ENCODE data around the gene BICDL1.

The BICDL1 gene

GRCh38 chr12:120118321-120119061 is 129.5 kb downstream of the BICDL1 start:
- H3K27ac ChIP-seq (ENCODE audit: insufficient read depth, low read length, poor library complexity, severe bottlenecking): no peak overlapping the region
- no peak overlapping the region for H3K4me3 ChIP-seq (ENCODE audit: insufficient read depth, low read depth, low read length, poor library complexity, severe bottlenecking)
- H3K36me3 ChIP-seq (ENCODE audit: control insufficient read depth, insufficient read depth, low read length): no peaks in the 10 kb centered on the region
- H3K4me1 ChIP-seq (ENCODE audit: control insufficient read depth, insufficient read depth, low read length, poor library complexity, severe bottlenecking): peaks cover 58% of the 10 kb centered on the region
- DNase-seq: no peak
- H3K27me3 ChIP-seq (replicated peaks; ENCODE audit: control insufficient read depth, insufficient read depth, low read length, poor library complexity, severe bottlenecking): no peaks in the 10 kb centered on the region
- no peaks in the 10 kb centered on the region for H3K9me3 ChIP-seq (ENCODE audit: control insufficient read depth, low read length)

- no peak for DNase-seq
- Histone ChIP-seq H3K27me3 (replicated peaks; ENCODE audit: control insufficient read depth, insufficient read depth, low read length, poor library complexity, severe bottlenecking) (no peaks in the 10 kb centered on the region), H3K4me1 (ENCODE audit: control insufficient read depth, insufficient read depth, low read length, poor library complexity, severe bottlenecking) (peaks cover 56% of the 10 kb centered on the region), H3K9me3 (ENCODE audit: control insufficient read depth, low read length) (no peaks in the 10 kb centered on the region), H3K4me3 (ENCODE audit: insufficient read depth, low read depth, low read length, poor library complexity, severe bottlenecking) (no peak overlapping the region), H3K27ac (ENCODE audit: insufficient read depth, low read length, poor library complexity, severe bottlenecking) (no peak overlapping the region), H3K36me3 (ENCODE audit: control insufficient read depth, insufficient read depth, low read length) (no peaks in the 10 kb centered on the region)
These were observed 130.4 kb downstream of the BICDL1 start for GRCh38 chr12:120119271-120119973.

- peaks cover 39% of the 10 kb centered on the region for H3K4me1 ChIP-seq (ENCODE audit: control insufficient read depth, insufficient read depth, low read length, poor library complexity, severe bottlenecking)
- no peaks in the 10 kb centered on the region for H3K27me3 ChIP-seq (replicated peaks; ENCODE audit: control insufficient read depth, insufficient read depth, low read length, poor library complexity, severe bottlenecking)
- no peaks in the 10 kb centered on the region for H3K36me3 ChIP-seq (ENCODE audit: control insufficient read depth, insufficient read depth, low read length)
- peak overlapping the region; percentile 15 for H3K27ac ChIP-seq (ENCODE audit: insufficient read depth, low read length, poor library complexity, severe bottlenecking)
- no peak for DNase-seq
- H3K9me3 ChIP-seq (ENCODE audit: control insufficient read depth, low read length): no peaks in the 10 kb centered on the region
- no peak overlapping the region for H3K4me3 ChIP-seq (ENCODE audit: insufficient read depth, low read depth, low read length, poor library complexity, severe bottlenecking)
These were observed 132.3 kb downstream of the BICDL1 start for GRCh38 chr12:120121343-120121742.

- DNase-seq: no peak
- peaks cover 39% of the 10 kb centered on the region for H3K4me1 ChIP-seq (ENCODE audit: control insufficient read depth, insufficient read depth, low read length, poor library complexity, severe bottlenecking)
- H3K36me3 ChIP-seq (ENCODE audit: control insufficient read depth, insufficient read depth, low read length): peaks cover 3% of the 10 kb centered on the region
- H3K4me3 ChIP-seq (ENCODE audit: insufficient read depth, low read depth, low read length, poor library complexity, severe bottlenecking): no peak overlapping the region
- H3K27ac ChIP-seq (ENCODE audit: insufficient read depth, low read length, poor library complexity, severe bottlenecking): peak overlapping the region; percentile 15
- no peaks in the 10 kb centered on the region for H3K9me3 ChIP-seq (ENCODE audit: control insufficient read depth, low read length)
- H3K27me3 ChIP-seq (replicated peaks; ENCODE audit: control insufficient read depth, insufficient read depth, low read length, poor library complexity, severe bottlenecking): no peaks in the 10 kb centered on the region
These were observed 132.8 kb downstream of the BICDL1 start for GRCh38 chr12:120121766-120122293.

GRCh38 chr12:120125029-120125428 is 136.0 kb downstream of the BICDL1 start:
- H3K9me3 ChIP-seq (ENCODE audit: control insufficient read depth, low read length): no peaks in the 10 kb centered on the region
- no peaks in the 10 kb centered on the region for H3K27me3 ChIP-seq (replicated peaks; ENCODE audit: control insufficient read depth, insufficient read depth, low read length, poor library complexity, severe bottlenecking)
- peaks cover 33% of the 10 kb centered on the region for H3K36me3 ChIP-seq (ENCODE audit: control insufficient read depth, insufficient read depth, low read length)
- no peak for DNase-seq
- no peak overlapping the region for H3K27ac ChIP-seq (ENCODE audit: insufficient read depth, low read length, poor library complexity, severe bottlenecking)
- H3K4me3 ChIP-seq (ENCODE audit: insufficient read depth, low read depth, low read length, poor library complexity, severe bottlenecking): no peak overlapping the region
- peaks cover 20% of the 10 kb centered on the region for H3K4me1 ChIP-seq (ENCODE audit: control insufficient read depth, insufficient read depth, low read length, poor library complexity, severe bottlenecking)

- Histone ChIP-seq H3K36me3 (ENCODE audit: control insufficient read depth, insufficient read depth, low read length) (peaks cover 43% of the 10 kb centered on the region), H3K4me1 (ENCODE audit: control insufficient read depth, insufficient read depth, low read length, poor library complexity, severe bottlenecking) (peaks cover 15% of the 10 kb centered on the region), H3K27me3 (replicated peaks; ENCODE audit: control insufficient read depth, insufficient read depth, low read length, poor library complexity, severe bottlenecking) (no peaks in the 10 kb centered on the region), H3K4me3 (ENCODE audit: insufficient read depth, low read depth, low read length, poor library complexity, severe bottlenecking) (no peak overlapping the region), H3K9me3 (ENCODE audit: control insufficient read depth, low read length) (no peaks in the 10 kb centered on the region), H3K27ac (ENCODE audit: insufficient read depth, low read length, poor library complexity, severe bottlenecking) (no peak overlapping the region)
- DNase-seq: no peak
These were observed 137.0 kb downstream of the BICDL1 start for GRCh38 chr12:120125792-120126634.

GRCh38 chr12:120126635-120127005 is 137.6 kb downstream of the BICDL1 start:
- no peak overlapping the region for H3K27ac ChIP-seq (ENCODE audit: insufficient read depth, low read length, poor library complexity, severe bottlenecking)
- no peaks in the 10 kb centered on the region for H3K9me3 ChIP-seq (ENCODE audit: control insufficient read depth, low read length)
- no peak for DNase-seq
- H3K4me1 ChIP-seq (ENCODE audit: control insufficient read depth, insufficient read depth, low read length, poor library complexity, severe bottlenecking): peaks cover 9% of the 10 kb centered on the region
- H3K27me3 ChIP-seq (replicated peaks; ENCODE audit: control insufficient read depth, insufficient read depth, low read length, poor library complexity, severe bottlenecking): no peaks in the 10 kb centered on the region
- H3K4me3 ChIP-seq (ENCODE audit: insufficient read depth, low read depth, low read length, poor library complexity, severe bottlenecking): no peak overlapping the region
- H3K36me3 ChIP-seq (ENCODE audit: control insufficient read depth, insufficient read depth, low read length): peaks cover 49% of the 10 kb centered on the region

- H3K4me1 ChIP-seq (ENCODE audit: control insufficient read depth, insufficient read depth, low read length, poor library complexity, severe bottlenecking): no peaks in the 10 kb centered on the region
- H3K4me3 ChIP-seq (ENCODE audit: insufficient read depth, low read depth, low read length, poor library complexity, severe bottlenecking): no peak overlapping the region
- H3K36me3 ChIP-seq (ENCODE audit: control insufficient read depth, insufficient read depth, low read length): peaks cover 83% of the 10 kb centered on the region
- no peak for DNase-seq
- H3K9me3 ChIP-seq (ENCODE audit: control insufficient read depth, low read length): no peaks in the 10 kb centered on the region
- no peak overlapping the region for H3K27ac ChIP-seq (ENCODE audit: insufficient read depth, low read length, poor library complexity, severe bottlenecking)
- no peaks in the 10 kb centered on the region for H3K27me3 ChIP-seq (replicated peaks; ENCODE audit: control insufficient read depth, insufficient read depth, low read length, poor library complexity, severe bottlenecking)
These were observed 141.0 kb downstream of the BICDL1 start for GRCh38 chr12:120130011-120130410.

GRCh38 chr12:120131116-120131515 is 142.1 kb downstream of the BICDL1 start:
- DNase-seq: no peak
- no peak overlapping the region for H3K27ac ChIP-seq (ENCODE audit: insufficient read depth, low read length, poor library complexity, severe bottlenecking)
- no peak overlapping the region for H3K4me3 ChIP-seq (ENCODE audit: insufficient read depth, low read depth, low read length, poor library complexity, severe bottlenecking)
- H3K9me3 ChIP-seq (ENCODE audit: control insufficient read depth, low read length): no peaks in the 10 kb centered on the region
- H3K4me1 ChIP-seq (ENCODE audit: control insufficient read depth, insufficient read depth, low read length, poor library complexity, severe bottlenecking): no peaks in the 10 kb centered on the region
- H3K27me3 ChIP-seq (replicated peaks; ENCODE audit: control insufficient read depth, insufficient read depth, low read length, poor library complexity, severe bottlenecking): no peaks in the 10 kb centered on the region
- peaks cover 88% of the 10 kb centered on the region for H3K36me3 ChIP-seq (ENCODE audit: control insufficient read depth, insufficient read depth, low read length)
